IPS-20b (cell line): ENCODE measurements around the gene ADH4.
"Not testable (repeated sequence)": the region's sequence is repeated elsewhere in the genome, so short reads cannot be mapped to it uniquely, and the experiment has no call there.

Experiments used
- H3K27ac ChIP-seq: one replicate; pipeline ENCODE4 v1.5.1; 2013; ENCODE audit warnings: low read length
- H3K27me3 ChIP-seq: 2 replicates; pipeline ENCODE4 v1.6.1; 2013; ENCODE audit warnings: mild to moderate bottlenecking, low read length, inconsistent platforms; ENCODE audit not compliant: insufficient read depth
- H3K36me3 ChIP-seq: 2 replicates; pipeline ENCODE4 v1.6.1; 2013; ENCODE audit warnings: low read depth, mild to moderate bottlenecking, inconsistent platforms, low read length, moderate library complexity; ENCODE audit not compliant: insufficient read depth
- H3K4me1 ChIP-seq: 2 replicates; pipeline ENCODE4 v1.6.1; 2013; ENCODE audit warnings: mild to moderate bottlenecking, control low read depth, inconsistent platforms, low read length, moderate library complexity; ENCODE audit not compliant: insufficient read depth
- H3K4me3 ChIP-seq: 2 replicates; pipeline ENCODE4 v1.5.1; 2013; ENCODE audit warnings: mild to moderate bottlenecking, low read length, inconsistent platforms
- H3K9ac ChIP-seq: 2 replicates; pipeline ENCODE4 v1.6.1; 2013; ENCODE audit warnings: low read depth, mild to moderate bottlenecking, inconsistent platforms, low read length, moderate library complexity
- H3K9me3 ChIP-seq: 2 replicates; pipeline ENCODE4 v1.6.1; 2013; ENCODE audit warnings: mild to moderate bottlenecking, low read depth, low read length, inconsistent platforms; ENCODE audit not compliant: insufficient read depth

ADH4 gene

DNA sequence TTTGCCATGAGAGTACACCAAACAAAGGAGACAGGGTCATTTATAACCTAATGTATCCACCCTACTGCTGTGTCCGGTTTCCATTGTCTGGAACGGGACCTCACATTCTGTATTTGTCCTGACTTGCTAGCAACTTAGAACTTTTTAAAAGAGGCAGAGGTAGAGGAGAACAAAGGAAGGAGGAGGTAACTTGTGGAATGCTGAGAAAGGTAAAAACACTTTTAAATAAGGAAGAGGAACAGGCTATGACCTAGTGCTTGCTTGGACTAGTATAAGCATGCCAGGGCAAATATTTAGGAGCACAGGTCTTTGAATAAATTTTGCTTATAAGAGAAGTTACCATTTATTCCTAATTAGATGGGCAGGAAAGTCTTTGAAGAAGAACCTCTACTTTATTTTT, 52.3 kb downstream of the ADH4 start:
- H3K4me1 ChIP-seq, H3K4me3 ChIP-seq, H3K27ac ChIP-seq, H3K9ac ChIP-seq, H3K9me3 ChIP-seq, H3K27me3 ChIP-seq, H3K36me3 ChIP-seq: not testable (repeated sequence)

DNA sequence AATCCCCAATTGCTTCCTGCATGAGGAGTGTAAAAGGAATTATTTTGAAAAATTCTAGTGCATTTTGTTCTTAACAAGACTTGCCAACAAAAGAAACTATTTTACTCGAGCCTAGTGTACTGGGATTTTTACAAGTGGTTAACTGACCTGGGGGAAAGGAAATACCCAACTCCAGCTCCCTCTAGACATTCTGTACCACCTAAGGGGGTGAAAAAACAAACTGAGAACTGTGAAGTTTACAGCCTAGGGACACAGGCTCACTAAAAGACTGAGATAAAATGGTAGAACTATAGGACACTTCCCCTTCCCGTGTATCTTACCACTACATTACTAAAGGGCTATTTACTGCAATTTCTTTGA, 52.9 kb downstream of the ADH4 start:
- peak overlapping the region; percentile 80; the same call in 1 of the 2 replicates for H3K4me3 ChIP-seq
- no peaks in the 10 kb centered on the region for H3K9me3 ChIP-seq
- H3K9ac ChIP-seq, result peak overlapping the region; percentile 19; the same call in 1 of the 2 replicates
- peaks cover 9% of the 10 kb centered on the region; the same call in 1 of the 2 replicates for H3K4me1 ChIP-seq
- H3K36me3 ChIP-seq, result 0 out of 2 replicates have a peak, but pooled peaks cover 3% of the 10 kb centered on the region
- no peaks in the 10 kb centered on the region for H3K27me3 ChIP-seq
- H3K27ac ChIP-seq, result no peak overlapping the region

DNA sequence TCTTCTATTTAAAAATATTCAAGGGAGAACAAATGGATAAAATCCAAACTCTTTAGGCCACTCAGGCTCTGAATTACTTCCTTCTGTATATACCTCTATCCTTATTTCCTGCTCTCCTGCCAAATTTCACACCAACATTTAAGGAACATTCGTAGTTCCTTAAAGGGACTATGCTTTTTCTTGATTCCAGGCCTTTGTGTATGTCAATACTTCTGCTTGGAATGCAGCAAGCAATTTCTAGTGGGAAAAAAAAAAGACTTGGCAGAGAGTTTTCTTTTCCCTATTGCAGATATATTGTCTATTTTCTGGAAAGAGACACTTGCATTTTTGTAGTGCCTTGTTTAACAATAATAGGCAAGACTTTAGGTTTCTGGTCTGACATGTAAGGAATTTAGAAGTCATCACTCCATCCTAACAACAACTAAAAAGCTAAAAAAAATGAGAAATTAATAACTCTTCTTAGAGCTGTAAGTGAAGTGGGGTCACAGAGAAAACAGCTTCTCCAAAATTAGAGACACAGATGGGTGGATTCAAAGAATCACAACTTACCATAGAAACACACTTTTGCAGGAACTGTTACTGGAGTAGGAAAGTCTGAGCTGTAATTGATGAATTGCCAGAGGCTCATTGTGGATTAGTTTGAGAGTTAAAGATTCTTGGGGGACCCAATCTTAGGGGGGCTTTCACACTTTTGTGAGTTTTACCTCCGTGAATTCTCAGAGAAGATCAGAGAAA, 53.4 kb downstream of the ADH4 start:
- Histone ChIP-seq H3K36me3 (peaks cover 6% of the 10 kb centered on the region; the same call in 1 of the 2 replicates), H3K27me3 (no peaks in the 10 kb centered on the region), H3K9ac (peak overlapping the region; percentile 19; the same call in 1 of the 2 replicates), H3K27ac (no peak overlapping the region), H3K9me3 (no peaks in the 10 kb centered on the region), H3K4me1 (peaks cover 9% of the 10 kb centered on the region; the same call in 1 of the 2 replicates), H3K4me3 (peak overlapping the region; percentile 80; the same call in 1 of the 2 replicates)

DNA sequence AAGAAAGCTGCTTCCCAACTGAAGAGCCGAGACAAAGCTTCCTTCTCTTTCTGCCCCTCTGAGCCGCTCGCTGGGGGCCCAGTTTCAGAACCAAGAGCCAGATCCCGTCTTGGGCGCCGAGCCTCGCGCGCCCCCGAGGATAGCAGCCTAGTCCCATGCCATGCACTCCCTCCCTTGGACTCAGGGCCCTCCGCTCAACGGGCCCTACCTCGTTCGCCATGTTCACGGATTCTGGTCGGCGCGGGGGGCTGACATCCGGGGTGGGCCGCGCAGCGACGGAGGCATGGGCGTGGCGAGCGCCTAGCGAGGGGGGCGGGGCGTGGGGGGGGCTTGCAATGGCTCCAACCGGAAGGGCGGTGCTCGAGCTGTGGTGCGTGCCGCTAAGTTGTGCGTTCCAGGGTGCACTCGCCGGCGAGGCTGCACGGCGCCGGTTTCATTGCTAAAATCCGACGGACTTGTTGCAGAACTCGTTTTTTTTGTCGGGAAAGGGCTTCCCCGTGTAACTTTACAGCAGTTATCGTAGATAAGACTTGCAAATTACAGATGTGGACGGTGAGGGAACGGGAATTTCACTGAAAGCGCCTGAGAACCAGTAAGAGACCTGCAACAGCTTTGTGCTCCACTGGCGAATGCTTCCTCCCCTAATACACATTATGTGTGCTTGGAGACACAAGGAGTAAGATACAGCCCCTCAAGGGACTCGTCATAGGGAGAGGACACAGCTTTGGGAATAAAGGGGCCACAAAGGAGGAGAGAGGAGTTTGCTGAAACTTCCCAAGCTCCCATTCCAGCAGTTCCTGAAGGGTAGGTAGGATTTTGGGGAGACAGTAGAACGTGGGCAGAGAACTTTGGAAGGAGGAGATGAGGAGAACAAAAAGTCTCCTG, 55.4 kb downstream of the ADH4 start, which contains the start of gene ADH5:
TSS of gene ADH5 (minus strand) at position 308 of the 885 bp plus-strand sequence. CDS start at position 220, 88 bp downstream.
- Histone ChIP-seq H3K36me3 (peaks cover 25% of the 10 kb centered on the region), H3K9me3 (no peaks in the 10 kb centered on the region), H3K9ac (peak within 1 kb of the TSS; percentile 94), H3K27me3 (no peaks in the 10 kb centered on the region), H3K4me3 (peak within 1 kb of the TSS; percentile 80), H3K4me1 (peaks cover 9% of the 10 kb centered on the region; the same call in 1 of the 2 replicates), H3K27ac (peak within 1 kb of the TSS; percentile 97)

- H3K9ac ChIP-seq, result peak overlapping the region; percentile 94
- peak overlapping the region; percentile 80 for H3K4me3 ChIP-seq
- H3K9me3 ChIP-seq, result no peaks in the 10 kb centered on the region
- H3K27ac ChIP-seq, result peak overlapping the region; percentile 82
- peaks cover 9% of the 10 kb centered on the region; the same call in 1 of the 2 replicates for H3K4me1 ChIP-seq
- H3K36me3 ChIP-seq, result peaks cover 32% of the 10 kb centered on the region
- H3K27me3 ChIP-seq, result no peaks in the 10 kb centered on the region
Observed at GRCh38 chr4:99088023-99088449, 56.1 kb downstream of the ADH4 start.

- Histone ChIP-seq H3K36me3 (peaks cover 66% of the 10 kb centered on the region), H3K4me3 (no peak overlapping the region), H3K27me3 (no peaks in the 10 kb centered on the region), H3K27ac (no peak overlapping the region), H3K9me3 (no peaks in the 10 kb centered on the region), H3K9ac (no peak overlapping the region), H3K4me1 (no peaks in the 10 kb centered on the region)
Observed at GRCh38 chr4:99084595-99084994, 59.5 kb downstream of the ADH4 start.

DNA sequence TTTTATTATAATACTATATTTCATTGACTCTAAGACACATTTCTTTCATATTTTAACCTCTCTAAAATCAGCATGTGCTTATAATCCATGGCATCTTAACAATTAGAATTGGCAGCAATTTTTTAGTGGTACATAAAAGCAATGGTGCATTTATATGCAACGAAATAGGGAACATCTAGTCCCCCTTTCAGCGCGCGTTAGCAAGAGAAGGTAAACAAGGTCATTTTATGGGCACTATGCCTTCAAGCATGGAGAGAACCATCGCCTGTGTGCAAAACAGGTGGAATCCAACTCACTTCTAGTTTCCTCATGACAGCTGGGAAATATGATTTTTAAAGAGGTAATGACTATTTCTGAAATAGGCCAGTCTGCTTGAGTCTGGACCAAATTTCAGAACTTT, 61.9 kb downstream of the ADH4 start:
- Histone ChIP-seq H3K4me1 (no peaks in the 10 kb centered on the region), H3K4me3 (no peak overlapping the region), H3K9me3 (no peaks in the 10 kb centered on the region), H3K27me3 (no peaks in the 10 kb centered on the region), H3K27ac (no peak overlapping the region), H3K9ac (no peak overlapping the region), H3K36me3 (peaks cover 90% of the 10 kb centered on the region)

- H3K9me3 ChIP-seq, H3K27ac ChIP-seq, H3K27me3 ChIP-seq, H3K4me1 ChIP-seq, H3K9ac ChIP-seq, H3K4me3 ChIP-seq: not testable (repeated sequence)
- peaks cover 99% of the 10 kb centered on the region for H3K36me3 ChIP-seq
Observed at GRCh38 chr4:99080869-99081268, 63.2 kb downstream of the ADH4 start.

- H3K27ac ChIP-seq, result no peak overlapping the region
- H3K36me3 ChIP-seq, result peaks cover 100% of the 10 kb centered on the region
- no peaks in the 10 kb centered on the region for H3K27me3 ChIP-seq
- H3K9me3 ChIP-seq, result no peaks in the 10 kb centered on the region
- no peak overlapping the region for H3K9ac ChIP-seq
- H3K4me3 ChIP-seq, result no peak overlapping the region
- no peaks in the 10 kb centered on the region for H3K4me1 ChIP-seq
Observed at GRCh38 chr4:99079625-99080295, 64.3 kb downstream of the ADH4 start.

DNA sequence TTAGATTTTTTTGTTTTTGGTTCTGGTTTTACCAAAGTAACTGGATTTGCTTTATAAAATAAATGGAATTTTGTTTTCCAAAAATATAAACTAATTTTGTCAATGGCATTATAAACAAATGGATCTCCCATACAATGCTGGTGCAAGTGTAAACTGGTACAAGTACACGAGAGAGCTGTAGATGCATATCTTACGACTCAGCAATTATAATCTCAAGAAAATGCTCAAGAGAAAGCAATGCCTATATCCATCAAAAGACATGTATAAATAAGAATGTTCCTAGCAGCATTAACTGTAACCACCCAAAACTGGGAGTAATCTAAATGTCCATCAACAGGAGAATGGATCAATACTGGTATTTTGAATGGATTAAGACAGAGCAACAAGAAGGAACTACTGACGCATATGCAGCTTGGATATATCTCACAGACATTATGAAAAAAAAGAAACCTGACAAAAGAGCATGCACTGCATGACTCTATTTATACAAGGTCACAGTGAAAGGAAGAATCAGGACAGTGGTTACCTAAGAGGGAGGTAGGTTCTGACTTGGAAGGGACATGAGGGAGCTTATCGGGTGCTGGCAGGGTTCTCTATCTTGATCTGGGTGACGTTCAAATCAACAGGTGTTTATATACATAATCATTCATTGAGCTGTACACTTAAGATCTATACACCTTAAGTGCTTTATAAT, 65.0 kb downstream of the ADH4 start:
- Histone ChIP-seq H3K9ac (no peak overlapping the region), H3K36me3 (peaks cover 100% of the 10 kb centered on the region), H3K4me3 (no peak overlapping the region), H3K27ac (no peak overlapping the region), H3K9me3 (no peaks in the 10 kb centered on the region), H3K4me1 (no peaks in the 10 kb centered on the region), H3K27me3 (no peaks in the 10 kb centered on the region)

DNA sequence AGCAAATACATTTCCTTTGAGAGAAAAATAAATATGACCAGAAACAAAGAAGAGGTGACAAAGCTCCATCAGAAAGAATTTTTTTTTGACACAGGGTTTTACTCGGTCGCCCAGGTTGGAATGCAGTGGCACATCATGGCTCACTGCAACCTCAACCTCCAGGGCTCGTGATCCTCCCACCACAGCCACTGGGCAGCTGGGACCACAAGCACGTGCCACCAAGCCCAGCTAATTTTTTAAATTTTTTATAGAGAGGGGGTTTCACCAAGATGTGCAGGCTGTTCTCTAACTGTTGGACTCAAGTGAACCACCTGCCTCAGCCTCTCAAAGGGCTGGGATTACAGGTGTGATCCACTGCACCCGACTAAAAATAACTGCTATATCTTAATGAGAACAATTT, 65.8 kb downstream of the ADH4 start:
- no peak overlapping the region for H3K27ac ChIP-seq
- H3K27me3 ChIP-seq, result no peaks in the 10 kb centered on the region
- H3K9ac ChIP-seq, result no peak overlapping the region
- H3K4me1 ChIP-seq, result no peaks in the 10 kb centered on the region
- peaks cover 100% of the 10 kb centered on the region for H3K36me3 ChIP-seq
- no peaks in the 10 kb centered on the region for H3K9me3 ChIP-seq
- no peak overlapping the region for H3K4me3 ChIP-seq
